OCI-M1 (cell line): Measurements from ENCODE around the gene RLBP1.
A peak's percentile ranks its signal among the peaks of the same experiment; 100 is the strongest.

ENCODE experiments used
- DNase-seq: peaks from one replicate; lab custom pipeline; 2025; lab: John Stamatoyannopoulos, UW

Gene RLBP1

DNA sequence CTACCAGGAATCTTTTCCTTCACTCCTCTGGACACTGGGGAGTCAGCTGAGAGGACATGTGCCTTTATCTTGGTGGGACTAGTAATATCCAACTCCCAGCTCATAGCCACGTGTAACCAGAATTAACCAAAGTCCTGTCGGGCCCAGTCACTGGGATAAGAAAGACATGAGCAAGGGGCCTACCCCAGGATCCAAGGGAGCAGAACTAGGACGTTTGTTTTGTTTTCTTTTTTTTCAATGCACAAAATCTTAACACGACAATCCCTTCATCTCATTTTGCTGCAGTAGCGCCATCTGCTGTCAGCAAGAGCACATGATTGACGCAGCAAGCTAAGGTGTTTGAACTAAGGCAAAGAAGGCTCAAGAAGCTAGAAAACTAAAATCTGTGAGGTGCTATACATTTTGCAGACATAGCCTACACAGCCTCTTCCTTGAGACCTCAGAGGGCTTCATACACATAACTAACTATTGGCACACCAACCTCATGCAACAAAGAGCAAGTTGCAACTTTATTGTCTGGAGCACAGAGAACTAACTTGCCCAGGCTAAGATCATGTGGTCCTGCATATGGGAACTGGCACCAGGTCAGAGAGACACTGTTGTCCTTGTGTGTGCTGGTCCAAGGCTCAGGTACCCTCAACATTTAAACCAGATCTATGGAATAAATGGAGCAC, 43.6 kb downstream of the RLBP1 start:
- peak; percentile 44 for DNase-seq

GRCh38 chr15:89177116-89177515, 44.3 kb downstream of the RLBP1 start:
- DNase-seq: no peak

GRCh38 chr15:89175617-89176191, 45.7 kb downstream of the RLBP1 start:
- DNase-seq: no peak

DNA sequence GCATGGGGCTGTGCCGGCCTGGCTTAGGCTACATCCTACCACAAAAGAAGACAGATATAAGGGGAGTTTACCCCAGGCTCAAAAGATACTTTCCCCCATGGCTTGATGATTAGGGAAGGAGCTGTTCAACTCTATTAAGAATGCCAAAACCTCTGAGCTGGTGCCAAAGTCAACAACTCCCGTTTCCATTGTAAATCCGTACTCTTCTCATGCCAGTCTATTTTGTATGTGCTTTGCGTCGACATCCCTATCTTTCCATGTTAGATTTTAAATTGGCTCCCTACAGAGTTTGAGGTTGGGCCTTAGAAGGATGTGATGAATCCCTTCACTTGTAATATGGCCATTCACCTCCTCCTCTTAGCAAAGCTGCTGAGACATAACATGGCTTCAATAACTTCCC, 46.9 kb downstream of the RLBP1 start:
- no peak for DNase-seq

DNA sequence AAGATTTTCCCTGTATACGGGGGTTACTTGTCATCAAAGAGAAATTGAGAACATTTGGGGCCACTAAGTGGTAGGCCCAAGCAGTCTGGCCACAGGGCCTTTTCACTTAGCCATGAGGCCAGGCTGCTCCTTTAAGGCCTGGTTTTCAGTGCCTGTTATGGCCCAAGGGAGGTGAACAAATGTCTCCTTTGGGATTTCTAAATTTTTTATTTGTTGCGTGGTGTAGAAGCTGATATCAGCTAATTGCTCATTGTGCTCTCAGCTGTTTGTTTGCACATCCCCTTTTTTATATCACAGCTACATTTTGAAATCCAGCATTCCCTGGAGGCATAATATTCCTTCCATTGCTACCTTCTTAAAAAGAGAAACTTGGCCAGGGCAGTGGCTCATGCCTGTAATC, 48.5 kb downstream of the RLBP1 start:
- DNase-seq: no peak

GRCh38 chr15:89171136-89172072, 50.0 kb downstream of the RLBP1 start:
- DNase-seq: peak; percentile 57

- no peak for DNase-seq
These were observed 51.0 kb downstream of the RLBP1 start for GRCh38 chr15:89170364-89170763.

DNA sequence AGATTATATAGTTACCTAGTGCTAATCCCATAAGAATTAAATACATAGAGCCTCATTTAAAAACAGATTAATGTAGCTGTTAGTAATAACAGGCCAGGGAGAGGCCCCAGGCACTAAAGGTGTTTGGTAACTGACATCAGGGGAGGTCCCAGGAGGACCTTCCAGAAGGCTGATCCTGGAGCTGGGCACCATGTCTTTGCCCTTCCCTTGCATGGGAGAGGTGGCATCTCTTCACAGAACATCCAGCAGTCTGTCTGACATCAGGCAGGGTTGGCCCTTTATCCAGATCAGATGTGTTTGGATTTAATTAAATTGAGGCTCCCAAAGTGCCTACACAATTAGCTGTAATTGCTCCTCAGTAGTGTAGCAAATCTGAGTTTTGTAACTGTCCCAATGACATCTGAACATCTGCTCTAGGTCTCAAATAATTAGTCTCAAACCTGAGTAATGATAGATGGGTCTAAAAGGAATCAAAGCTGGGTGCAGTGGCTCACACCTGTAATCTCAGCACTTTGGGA, 53.0 kb downstream of the RLBP1 start:
- DNase-seq: no peak

- DNase-seq: peak; percentile 36
These were observed 53.9 kb downstream of the RLBP1 start for GRCh38 chr15:89167267-89168176.

DNA sequence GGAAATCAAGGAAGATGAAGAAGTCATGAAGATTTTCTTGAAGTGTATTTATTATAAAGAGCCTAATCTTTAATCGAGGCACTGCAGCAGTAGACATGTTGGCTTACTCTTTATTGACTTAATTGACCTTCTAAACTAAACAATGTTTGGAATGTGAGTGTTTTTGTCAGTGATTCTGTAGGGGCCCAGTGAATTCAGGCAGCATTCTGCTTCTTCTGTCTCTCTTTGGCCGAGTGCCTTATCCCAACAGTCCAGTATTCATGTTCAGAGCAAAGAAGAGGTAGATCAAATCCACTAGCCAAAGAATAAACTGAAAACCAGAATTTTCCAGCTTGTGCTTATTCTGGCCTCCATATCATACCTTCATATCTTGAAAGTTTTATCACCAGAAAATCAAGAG, 55.7 kb downstream of the RLBP1 start:
- no peak for DNase-seq

GRCh38 chr15:89164712-89165211, 56.6 kb downstream of the RLBP1 start:
- DNase-seq: no peak

DNA sequence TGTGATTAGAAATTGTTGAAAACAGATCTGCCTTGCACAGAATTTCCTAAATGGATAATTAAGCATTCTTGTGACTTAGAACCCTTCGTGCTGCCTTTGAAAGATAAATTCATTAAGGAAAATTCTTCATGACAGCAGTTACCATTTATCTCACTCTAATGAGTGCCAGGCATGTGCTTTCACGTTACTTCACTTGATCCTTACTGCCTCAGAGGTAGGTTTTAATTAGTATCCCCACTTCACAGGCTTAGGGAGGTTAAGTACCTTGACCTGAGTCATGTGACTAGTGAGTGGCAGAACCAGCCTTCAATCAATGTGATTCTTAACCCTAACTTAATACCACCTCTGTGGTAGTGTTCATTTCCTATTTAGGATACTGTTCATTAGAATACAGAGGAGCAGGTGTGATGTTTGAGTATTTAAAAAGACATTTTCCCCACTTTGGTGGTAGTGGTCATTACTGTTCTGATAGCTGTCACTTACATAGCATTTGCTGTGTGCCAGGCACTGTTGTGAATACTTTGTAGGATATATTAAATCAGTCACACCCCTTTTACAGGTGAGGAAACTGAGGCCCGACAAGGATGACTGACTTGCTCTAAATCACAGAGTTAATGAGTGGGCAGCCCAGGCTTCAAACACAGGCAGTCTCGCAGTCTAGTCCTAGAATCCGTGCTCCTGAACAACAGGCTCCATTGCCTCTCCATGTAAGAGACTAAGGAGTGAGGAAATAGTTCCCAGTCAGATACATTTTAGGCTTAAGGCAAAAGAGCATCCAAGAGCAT, 57.9 kb downstream of the RLBP1 start:
- DNase-seq: no peak

DNA sequence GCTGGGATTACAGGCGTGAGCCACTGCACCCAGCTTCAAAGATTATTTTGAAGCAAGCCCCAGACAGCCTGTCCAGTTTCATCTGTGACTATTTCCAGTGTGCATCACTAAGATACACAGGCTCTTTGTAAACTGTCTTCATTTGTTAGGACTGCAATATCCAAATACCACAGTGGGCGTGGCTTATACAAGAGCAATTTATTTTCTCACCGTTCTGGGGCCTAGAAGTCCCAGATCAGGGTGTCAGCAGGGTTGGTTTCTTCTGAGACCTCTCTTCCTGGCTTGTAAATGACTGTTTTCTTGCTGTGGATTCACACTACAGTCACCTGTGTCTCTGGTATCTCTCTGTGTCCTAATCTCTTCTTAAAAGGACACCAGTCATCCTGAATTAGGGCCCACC, 59.7 kb downstream of the RLBP1 start:
- no peak for DNase-seq
